HG03060 (cell line): ENCODE results near the gene CROCC2.

Experiments used
- ATAC-seq: cut with Tn5 transposase; IDR thresholded peaks from one replicate; pipeline ENCODE4 v1.9.1; 2021; ENCODE audit warnings: low read depth, moderate number of reproducible peaks; ENCODE audit not compliant: unreplicated experiment

The CROCC2 gene

DNA sequence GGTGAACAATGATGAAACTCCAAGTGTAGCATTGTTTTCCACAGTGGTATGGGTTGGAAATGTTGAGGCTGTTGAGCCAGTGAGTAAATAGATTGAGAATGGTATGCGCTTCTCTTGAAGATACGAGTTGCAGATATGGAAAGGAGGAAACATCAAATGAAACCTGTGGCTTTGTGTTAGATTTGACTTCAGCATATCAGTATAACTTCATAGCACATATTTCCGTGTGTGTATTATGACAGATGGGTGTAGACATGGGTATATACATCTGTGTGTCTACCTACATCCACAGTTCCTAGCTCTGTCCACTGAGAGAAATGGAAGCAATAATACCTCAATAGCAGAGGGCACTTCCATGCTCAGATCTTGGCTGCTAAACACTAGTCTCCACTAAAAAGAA is 100.3 kb downstream of the CROCC2 start:
- ATAC-seq = no peak

DNA sequence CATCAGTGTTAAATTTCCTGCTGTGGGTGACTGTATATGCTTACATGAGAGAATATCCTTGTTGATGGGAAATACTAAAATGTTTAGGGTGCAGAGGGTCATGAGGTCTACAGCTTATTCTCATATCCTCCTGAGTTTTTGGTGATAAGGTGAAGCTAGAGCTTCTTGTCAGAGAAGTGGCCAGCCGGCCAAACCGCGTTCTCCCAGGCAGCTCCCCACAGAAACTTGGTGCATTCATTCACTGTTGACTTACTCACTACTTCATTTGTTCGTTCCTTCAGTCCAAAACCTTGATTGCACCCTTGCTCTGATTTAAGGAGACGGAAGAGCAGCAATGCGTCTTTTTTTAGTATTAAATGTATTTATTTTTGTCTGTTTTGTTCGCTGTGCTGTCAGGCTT is 101.0 kb downstream of the CROCC2 start:
- no peak for ATAC-seq

DNA sequence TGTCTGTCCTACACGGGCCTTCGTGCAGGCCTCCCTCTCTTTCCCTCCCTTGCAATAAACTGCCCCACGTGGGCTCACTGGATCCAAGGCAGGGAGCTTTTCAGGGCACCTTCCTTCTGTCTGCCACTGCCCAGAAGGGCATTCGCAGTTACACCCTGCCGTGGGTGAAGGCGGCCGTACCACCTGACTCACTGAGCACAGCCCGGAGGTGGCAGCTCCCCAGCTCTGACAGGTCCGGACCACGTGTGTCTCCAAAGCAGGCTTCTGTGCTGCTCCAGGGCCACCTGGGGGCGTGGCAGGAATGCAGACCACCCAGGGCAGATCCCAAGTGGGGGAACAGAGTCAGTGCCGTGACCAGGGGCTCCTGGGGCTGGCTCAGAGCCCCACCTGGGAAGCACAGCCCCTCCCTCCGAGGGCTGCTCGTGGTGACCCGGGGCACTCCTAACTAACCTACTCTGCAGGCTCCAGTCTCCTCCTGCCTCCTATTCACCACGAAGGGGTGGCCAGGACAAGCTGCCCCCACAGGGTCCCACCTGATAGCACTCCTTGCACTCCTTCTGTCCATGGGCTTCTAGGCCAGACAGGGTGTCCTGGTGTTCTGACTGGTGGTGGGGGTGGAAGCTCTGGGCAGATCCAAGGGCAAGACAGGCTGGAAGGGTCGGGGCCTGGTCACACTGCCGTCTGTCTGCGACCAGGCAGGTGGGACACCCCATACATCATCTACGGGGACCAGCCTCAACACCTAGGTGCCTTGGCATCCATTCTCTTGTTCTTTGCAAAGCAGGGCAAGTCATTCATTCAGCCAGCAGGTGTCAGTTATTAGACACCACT is 102.0 kb downstream of the CROCC2 start:
- no peak for ATAC-seq

DNA sequence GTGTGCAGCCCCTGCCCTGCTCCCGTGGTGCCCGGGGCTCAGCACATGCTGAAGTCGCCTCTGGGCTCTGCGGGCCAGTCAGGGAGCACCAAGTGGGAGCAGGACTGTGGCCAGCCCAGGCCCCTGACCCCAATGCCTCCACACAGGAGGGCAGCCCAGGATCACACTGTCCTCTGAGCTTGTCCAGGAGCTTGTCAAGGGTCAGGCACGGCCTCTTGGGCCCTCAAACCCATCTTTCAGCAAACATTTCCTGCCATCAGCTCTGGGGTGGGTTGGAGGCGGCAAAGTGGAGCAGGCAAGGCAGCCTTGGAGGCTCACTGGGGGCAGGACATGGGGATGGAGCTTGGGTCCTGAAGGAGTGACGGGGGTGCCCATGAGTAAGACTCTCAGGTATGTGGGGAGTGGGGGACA is 102.6 kb downstream of the CROCC2 start:
- ATAC-seq = no peak

DNA sequence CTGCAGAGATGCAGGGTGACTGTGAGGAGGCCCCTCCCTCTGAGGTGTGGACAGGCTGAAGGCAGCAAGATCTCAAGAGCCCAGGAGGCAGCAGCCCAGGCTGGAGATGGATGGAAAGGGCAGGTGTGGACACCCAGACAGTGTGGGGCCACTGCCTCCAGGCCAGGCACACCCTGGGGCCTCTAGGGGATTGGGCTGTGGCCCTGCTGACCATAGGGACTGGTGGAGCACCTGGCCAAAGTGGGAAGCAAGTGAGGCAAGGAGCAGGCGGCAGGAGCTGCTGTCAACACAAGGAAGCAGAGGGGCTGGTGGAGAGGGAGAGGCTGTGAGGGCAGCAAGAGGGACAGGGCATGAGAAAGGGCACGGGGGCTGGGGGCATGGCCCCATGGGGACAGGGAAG is 103.1 kb downstream of the CROCC2 start:
- ATAC-seq = no peak

DNA sequence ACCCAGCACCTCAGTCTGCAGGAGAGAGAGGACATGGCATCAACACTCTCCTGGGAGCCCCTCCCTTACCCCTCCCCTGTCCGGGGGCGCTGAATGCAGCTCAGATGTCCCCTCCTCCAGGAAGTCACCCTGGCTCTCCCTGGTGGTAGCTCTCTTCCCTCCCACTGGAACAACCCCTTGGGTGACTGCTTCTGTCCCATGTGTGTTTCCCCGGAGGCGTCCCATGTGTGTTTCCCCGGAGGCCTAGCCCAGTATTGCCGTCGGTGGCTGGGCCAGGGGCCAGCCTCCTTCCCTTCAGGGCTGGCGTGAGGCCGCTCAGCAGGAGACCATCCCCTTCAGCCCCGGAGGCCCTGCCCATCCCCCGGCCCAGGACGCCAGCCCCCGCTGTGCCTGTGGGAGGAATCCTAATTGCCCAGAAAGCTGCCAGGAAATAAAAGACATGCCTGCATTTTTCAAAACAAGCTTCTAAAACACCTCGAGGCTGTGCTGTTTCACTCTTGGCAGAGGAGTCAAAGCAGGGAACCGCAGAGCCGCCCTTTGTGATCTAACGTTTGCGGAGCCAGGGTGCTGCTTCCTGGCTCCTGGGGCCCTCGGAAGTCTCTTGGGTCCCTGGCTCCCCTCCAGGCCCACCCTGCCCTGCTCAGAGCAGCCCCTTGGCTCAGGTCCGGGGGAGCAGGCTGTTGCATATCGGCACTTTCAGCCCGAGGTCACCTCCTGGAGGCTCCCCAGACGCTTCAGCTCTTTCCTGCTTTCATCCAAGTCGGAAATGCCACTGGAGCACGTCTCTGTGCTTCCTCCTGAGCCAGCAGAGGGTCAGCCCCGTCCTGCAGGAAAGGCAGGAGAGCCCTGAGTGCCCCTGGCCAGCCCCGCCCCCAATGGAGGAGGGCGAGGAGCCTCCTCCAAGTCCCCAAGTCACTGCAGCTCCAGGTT is 103.7 kb downstream of the CROCC2 start:
- no peak for ATAC-seq

DNA sequence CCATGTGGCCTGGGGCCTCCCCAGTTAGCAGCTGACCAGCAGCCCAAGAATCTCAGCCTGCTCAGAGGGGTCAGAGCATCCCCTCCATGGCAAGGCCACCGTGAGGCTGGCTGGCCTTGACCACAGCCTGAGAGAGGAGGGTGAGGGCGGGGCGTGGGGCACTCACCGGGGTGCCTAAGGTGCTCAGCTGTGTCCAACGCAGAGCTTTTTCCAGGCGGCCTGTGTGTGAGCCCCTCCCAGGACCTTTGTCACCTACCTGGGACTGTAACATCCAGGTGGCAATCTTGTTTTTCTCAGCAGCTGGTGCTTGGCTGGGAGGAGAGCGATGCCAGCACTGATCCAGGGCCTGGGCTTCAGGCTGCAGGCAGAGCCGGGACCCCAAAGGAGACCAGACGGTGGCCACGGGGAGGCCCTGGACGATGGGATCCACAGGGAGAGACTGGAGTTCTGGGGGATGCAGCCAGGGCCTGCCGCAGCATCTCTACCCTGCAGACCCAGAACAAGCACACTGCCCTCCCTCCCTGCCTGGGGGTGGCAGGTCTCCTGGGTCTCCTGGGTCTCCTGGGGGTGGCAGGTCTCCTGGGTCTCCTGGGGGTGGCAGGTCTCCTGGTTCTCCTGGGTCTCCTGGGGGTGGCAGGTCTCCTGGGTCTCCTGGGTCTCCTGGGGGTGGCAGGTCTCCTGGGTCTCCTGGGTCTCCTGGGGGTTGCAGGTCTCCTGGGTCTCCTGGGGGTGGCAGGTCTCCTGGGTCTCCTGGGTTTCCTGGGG is 104.6 kb downstream of the CROCC2 start:
- no peak for ATAC-seq

DNA sequence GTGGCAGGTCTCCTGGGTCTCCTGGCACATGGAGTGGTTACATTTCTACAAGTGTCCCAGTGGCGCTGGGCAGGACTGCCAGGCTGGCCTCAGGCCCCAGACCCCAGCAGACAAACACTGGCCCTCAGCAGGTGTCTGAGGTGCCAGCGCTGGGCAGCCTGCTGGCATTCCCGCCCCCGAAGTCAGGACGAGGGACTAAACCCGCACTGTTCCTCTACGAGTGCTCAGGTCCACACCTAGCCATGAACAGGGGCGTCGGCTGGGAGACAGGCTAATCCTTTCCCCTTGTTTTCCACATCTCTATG is 105.1 kb downstream of the CROCC2 start:
- no peak for ATAC-seq

DNA sequence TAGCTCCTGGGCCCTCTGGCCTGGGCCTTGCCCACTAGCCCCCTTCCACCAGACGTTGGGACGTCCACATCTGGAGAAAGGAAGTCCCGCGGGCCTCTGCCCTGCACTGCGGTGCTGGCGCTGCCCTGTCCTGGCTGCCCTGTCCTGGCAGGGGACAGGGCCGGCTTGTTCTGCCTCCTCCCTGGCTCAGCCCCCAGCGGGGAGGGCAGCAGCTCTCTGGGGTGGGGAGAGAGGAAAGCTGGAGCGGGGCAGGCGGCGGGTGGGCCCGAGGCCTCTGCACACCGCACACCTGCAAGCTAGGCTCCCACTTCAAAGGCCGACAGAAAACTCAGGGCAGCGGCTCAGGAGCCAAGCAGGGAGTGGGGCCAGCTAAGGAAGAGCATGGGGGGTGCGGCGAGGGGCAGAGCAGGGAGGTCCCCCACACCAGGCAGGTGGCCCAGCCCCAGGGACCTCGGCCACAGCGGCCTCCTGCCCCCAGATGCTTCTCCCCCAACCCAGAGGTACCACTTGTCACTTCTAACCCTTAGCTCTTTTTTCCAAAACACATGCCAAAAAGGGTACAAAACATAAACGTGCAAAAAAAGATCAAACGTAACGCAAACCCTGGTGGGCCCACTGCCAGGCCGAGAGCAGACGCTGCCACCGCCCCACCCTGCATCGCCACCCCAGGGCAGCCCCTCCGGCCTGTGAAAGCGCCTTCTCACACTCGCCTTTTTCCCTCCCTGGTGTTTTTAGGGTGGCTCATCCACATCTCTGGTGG is 105.8 kb downstream of the CROCC2 start:
- ATAC-seq = no peak

DNA sequence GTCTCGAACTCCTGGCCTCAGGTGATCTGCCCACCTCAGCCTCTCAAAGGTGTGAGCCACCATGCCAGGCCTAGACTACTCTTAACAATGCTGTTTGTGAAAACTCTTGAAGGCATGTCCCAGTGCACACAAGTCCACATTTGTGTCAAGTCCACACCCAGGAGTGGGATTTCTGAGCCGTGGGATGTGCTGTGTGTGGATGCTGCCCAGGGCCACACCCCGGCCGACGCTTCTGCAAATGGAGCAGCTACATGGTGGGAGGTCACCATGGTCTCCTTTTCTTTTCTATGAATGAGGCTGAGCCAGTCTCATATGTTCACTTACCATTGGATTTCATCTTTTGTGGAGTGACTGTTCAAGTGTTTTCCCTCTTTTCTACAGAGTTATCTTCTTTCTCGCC is 108.1 kb downstream of the CROCC2 start:
- ATAC-seq = no peak

DNA sequence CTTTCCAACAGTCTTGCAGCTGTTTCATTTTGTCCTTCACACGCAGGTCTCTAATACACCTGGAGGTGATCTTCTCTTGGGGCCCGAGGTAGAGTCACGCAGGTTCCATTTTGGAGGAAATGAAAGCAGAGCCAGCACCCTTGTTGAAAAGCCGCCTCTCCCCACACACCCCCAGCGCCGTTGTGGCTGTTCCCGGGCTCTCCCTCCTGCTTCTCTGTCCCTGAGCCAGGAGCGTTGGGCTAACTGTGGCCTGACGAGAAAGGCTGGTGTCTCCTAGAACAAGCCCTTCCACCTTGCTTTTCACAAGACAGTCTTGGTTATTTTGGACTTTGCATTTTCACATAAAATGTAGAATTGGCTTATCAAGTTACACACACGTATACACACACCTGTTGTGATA is 108.6 kb downstream of the CROCC2 start:
- ATAC-seq = no peak

DNA sequence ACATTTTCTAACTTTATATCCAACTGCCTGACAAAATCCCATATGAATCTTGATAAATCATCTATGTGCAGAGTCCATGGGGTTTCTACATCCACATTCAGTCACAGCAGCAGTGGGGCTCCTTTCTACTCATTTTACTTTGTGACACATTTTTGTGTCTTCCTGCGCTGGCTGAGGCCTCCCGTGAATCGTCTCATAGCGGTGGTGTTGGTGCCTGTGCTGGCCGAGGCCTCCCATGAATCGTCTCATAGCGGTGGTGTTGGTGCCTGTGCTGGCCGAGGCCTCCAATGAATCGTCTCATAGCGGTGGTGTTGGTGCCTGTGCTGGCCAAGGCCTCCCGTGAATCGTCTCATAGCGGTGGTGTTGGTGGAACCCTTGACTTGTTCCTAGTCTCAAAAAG is 109.3 kb downstream of the CROCC2 start:
- no peak for ATAC-seq

DNA sequence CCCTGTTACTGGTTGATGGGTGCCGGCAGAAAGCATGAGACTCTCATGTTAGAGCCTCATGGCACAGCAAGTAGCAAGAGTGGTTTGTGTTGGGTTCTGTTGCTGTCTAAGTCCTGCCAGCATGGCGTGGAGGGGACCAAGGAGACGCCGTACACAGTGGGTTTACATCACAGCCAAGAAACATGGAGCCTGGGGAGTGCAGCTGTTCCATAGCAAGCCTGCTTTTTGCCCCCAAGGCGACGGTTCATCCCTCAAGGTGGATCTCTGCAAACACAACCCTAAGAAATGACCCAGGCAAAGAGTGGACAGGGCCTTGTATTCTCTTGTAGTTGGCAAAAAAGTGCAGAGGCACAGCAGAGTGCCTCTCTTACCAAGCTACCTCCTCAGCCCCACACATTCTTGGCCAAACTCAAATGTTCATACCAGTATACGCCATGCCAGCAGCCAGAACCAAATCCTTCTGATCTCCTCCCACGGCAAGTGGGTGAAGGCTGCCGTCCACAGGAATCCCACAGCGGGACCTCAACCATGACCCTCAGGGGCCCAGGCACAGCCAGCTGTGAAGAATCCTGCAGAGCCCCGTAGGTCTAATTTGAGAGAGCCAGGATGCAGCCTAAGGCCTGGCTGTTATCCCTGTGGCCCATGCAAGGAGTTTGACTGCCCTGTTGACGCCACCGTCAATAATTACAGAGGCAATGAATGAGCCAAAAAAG is 111.2 kb downstream of the CROCC2 start:
- ATAC-seq = no peak

DNA sequence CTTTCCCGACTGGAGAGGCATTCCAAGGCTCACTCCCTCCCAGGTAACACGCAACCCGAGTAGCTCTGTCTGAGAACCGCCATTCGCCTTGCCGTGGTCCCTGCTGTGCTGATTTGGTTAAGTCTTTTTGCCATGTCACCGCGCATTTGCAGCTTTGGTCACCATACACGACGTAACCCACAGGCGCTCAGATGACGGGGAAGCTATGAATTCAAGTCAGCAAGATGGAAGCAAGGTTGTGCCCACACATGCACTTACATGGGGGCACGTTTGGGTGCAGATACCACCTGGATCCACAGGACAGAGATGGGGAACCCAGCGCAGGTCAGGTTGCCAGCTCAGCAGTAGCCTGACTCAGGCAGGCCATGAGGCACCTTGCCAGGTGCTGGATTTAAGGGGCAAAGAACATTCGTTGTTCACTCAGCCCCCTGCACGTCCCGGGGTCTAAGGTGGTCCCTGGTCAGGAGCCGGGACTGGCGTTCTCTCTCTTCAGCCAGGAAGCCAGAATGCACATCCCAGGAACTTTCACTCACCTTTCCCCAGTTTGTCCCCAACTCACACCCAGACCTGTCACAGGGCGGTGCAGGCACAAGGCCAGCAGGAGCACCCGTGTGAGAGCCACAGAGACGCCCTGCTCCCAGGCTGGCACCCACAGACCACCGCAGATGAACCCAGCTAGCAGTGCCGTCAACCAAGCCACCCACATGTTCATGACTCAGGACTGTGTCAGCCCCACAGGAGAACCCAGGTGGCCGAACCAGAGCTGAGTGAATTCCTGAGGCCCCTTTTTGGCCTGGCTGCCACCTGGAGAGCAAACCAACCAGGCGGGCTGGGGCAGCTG is 112.1 kb downstream of the CROCC2 start:
- no peak for ATAC-seq

DNA sequence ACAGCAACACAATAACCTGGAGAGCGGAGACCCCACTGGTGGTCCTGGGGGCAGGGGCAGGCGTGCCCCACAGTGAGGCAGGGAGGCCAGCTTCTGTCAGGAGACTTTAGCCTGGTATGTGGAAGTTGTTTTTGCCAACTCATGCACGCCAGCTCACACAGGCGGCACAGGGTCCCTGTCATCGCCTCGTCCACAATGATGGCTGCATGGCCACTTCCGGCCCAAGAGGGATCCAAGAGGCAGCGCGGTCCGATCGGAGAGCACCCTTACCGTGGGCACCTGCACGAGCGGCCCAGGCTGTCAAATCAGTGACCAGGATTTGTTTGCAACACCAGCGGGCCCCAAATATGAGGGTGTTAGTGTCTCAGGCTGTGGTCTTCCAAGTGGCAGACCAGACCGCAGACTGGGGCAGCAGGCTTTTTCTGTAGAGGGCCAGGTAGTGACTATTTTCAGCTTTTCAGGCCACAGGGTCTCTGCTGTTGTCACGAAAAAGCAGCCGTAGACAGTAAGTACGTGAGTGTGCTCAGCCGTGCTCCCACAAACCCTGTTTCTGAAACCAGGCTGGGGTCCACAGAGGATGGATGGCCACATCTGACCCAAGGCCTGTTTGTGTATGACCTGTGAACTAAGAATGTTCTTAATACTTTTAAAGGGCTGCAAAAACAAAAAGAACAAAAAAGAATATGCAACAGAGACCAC is 113.5 kb downstream of the CROCC2 start:
- ATAC-seq = no peak

DNA sequence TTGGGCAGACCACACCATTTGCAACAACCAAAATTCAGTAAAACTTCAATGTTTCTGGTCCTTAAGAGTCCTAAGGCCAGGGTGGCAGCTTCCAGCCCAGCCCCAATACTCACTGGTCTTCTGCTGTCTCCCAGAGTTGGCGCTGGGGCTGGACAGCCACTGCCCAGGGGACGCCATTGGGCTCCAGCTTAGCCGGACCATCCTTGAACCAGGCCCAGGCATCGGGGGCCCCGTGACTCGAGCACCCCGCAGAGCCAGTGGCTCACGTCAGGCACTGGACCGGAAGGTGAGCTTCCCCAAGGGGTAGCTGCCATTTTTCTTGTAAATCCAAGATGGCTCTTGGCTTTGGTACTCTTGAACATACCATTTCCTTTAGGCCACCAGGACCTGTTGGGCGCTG is 114.1 kb downstream of the CROCC2 start:
- ATAC-seq = no peak

DNA sequence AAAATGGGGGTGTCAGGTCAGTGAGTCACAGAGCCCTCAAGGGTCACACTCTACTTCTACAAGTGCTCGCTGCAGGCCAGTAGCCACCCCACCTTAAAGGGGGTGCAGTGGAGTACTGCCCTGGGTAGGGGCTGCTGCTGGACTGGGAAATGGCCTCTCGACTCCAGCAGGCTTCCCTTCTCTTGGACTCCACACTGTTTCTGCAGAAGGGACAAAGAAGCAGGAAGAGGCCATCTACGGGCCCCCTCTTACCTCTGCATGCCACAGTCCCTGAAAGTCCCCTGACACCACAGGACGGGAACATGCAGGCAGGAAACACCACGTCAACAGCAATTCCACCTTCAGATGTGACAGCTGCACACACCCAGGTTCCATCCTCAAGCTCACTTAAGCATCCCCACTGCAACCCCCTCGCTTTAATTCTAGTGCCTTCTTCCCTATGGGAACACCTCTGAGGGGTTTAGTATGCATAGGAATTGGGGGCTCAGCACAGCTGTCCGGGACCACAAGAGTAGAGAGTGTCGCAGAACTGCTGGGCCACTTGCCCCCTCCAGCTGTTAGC is 114.6 kb downstream of the CROCC2 start:
- no peak for ATAC-seq

DNA sequence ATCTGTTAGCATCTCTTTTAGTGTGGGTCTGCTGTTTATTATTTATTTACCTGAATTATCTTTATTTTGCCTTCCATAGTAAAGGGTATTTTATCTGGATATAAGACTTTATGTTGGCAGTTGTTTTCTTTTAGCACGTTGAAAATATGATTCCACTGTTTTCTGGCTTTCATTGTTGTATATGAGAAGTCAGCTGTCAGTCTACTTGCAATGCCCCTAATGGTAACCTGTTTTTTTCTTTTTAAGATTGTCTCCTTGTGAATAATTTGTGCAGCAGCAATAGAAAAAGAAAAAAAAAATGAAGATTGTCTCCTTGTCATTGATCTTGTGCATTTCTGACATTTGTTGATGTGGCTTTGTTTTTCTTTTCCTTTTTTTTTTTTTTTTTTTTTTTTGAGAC is 119.5 kb downstream of the CROCC2 start:
- no peak for ATAC-seq
